SU-DHL-6 (cell line): ENCODE results near the gene FAAP24.
"Not testable (repeated sequence)": the region's sequence is repeated elsewhere in the genome, so short reads cannot be mapped to it uniquely, and the experiment has no call there.

Experiments
- H2AFZ ChIP-seq: fragments of 200-600 bp; sonication (generic); 2 replicates; pipeline ENCODE4 v1.6.1; 2014; ENCODE audit warnings: low read depth, mild to moderate bottlenecking, moderate library complexity, mixed read lengths, antibody characterized with exemption, low read length; ENCODE audit not compliant: severe bottlenecking
- H3F3A ChIP-seq: fragments of 200-600 bp; shearing (Covaris generic); 2 replicates; pipeline ENCODE4 v1.6.0; 2016; ENCODE audit warnings: antibody characterized with exemption, mild to moderate bottlenecking; ENCODE audit not compliant: insufficient read depth
- H3K27ac ChIP-seq: fragments of 200-600 bp; sonication (generic); 2 replicates; pipeline ENCODE4 v1.5.1; 2016; ENCODE audit warnings: low read depth, mild to moderate bottlenecking, low read length, moderate library complexity, mixed read lengths
- H3K27me3 ChIP-seq: fragments of 200-600 bp; sonication (generic), shearing (Covaris generic); 2 replicates; pipeline ENCODE4 v1.6.0; 2014; ENCODE audit warnings: mild to moderate bottlenecking, low read length
- H3K36me3 ChIP-seq: fragments of 200-600 bp; sonication (generic); 2 replicates; pipeline ENCODE4 v1.6.1; 2014; ENCODE audit warnings: mild to moderate bottlenecking, low read length, mixed read lengths
- H3K4me2 ChIP-seq: fragments of 300-600, 200-600 bp; shearing (Covaris generic), sonication (generic); 2 replicates; pipeline ENCODE4 v1.6.0; 2014; ENCODE audit warnings: low read length, low read depth, mild to moderate bottlenecking; ENCODE audit not compliant: poor library complexity, severe bottlenecking
- H3K4me3 ChIP-seq: fragments of 200-600 bp; sonication (generic); 2 replicates; pipeline ENCODE4 v1.5.1; 2014; ENCODE audit warnings: antibody characterized with exemption, low read length, mild to moderate bottlenecking, mixed read lengths; ENCODE audit not compliant: insufficient read depth, poor library complexity, severe bottlenecking
- H3K79me2 ChIP-seq: fragments of 200-600 bp; sonication (generic); 2 replicates; pipeline ENCODE4 v1.6.1; 2014; ENCODE audit warnings: mild to moderate bottlenecking, low read length, moderate library complexity; ENCODE audit not compliant: insufficient read depth
- H3K9ac ChIP-seq: fragments of 200-600 bp; sonication (generic); 2 replicates; pipeline ENCODE4 v1.7.0; 2014; ENCODE audit warnings: mild to moderate bottlenecking, low read length
- H3K9me2 ChIP-seq: fragments of 200-600 bp; sonication (generic); replicated peaks from 2 replicates; pipeline ENCODE4 v1.6.1; 2014; ENCODE audit warnings: low read length; ENCODE audit not compliant: insufficient read depth
- H3K9me3 ChIP-seq: fragments of 200-600 bp; sonication (generic); 2 replicates; pipeline ENCODE4 v1.6.1; 2014; ENCODE audit warnings: low read length, mixed read lengths; ENCODE audit not compliant: insufficient read depth
- H4K20me1 ChIP-seq: fragments of 200-600 bp; sonication (generic); 2 replicates; pipeline ENCODE4 v1.6.1; 2014; ENCODE audit warnings: low read depth, mild to moderate bottlenecking, antibody characterized with exemption, low read length, moderate library complexity, mixed read lengths
- EZH2phosphoT487 ChIP-seq: fragments of 200-600 bp; sonication (generic), shearing (Covaris generic); conservative IDR thresholded peaks from 2 replicates; pipeline ENCODE4 v1.6.1; 2018; ENCODE audit warnings: mild to moderate bottlenecking, antibody characterized with exemption, low read length, moderate library complexity, mixed read lengths
- TF ChIP-seq, protein P1 (sequence below): fragments of 200-600 bp; sonication (generic); IDR thresholded peaks from one replicate; pipeline ENCODE4 v1.5.1; 2017; ENCODE audit warnings: antibody characterized with exemption, mild to moderate bottlenecking, low read length, moderate library complexity; ENCODE audit not compliant: insufficient read depth, poor library complexity, severe bottlenecking

The FAAP24 gene

DNA sequence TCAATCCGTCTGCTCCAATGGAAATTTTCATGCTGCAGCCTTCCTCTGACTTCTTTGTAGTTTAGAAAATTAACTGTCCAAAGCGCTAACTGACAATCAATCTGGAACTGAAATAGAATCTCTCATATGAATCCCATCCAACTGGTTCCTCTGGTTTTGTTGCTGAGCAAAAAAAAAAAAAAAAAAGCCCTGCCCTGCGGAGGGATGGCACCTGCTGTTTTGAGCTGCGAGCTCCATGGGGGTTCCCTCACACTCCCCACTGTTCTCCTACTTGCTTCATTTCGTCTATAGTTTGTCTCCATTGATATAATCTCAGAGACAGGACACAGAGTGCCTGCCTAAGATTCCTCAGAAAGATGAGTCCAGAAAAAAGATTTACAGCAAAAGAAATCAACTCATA is 33.4 kb downstream of the FAAP24 start:
- H3K9ac ChIP-seq, result no peak overlapping the region
- no peaks in the 10 kb centered on the region for H3K79me2 ChIP-seq
- H3K9me3 ChIP-seq, result no peaks in the 10 kb centered on the region
- no peak overlapping the region for H3K4me2 ChIP-seq
- H3F3A ChIP-seq, result no peaks in the 10 kb centered on the region
- H3K27me3 ChIP-seq, result no peaks in the 10 kb centered on the region
- H3K4me3 ChIP-seq, result no peak overlapping the region
- TF ChIP-seq, protein P1, sequence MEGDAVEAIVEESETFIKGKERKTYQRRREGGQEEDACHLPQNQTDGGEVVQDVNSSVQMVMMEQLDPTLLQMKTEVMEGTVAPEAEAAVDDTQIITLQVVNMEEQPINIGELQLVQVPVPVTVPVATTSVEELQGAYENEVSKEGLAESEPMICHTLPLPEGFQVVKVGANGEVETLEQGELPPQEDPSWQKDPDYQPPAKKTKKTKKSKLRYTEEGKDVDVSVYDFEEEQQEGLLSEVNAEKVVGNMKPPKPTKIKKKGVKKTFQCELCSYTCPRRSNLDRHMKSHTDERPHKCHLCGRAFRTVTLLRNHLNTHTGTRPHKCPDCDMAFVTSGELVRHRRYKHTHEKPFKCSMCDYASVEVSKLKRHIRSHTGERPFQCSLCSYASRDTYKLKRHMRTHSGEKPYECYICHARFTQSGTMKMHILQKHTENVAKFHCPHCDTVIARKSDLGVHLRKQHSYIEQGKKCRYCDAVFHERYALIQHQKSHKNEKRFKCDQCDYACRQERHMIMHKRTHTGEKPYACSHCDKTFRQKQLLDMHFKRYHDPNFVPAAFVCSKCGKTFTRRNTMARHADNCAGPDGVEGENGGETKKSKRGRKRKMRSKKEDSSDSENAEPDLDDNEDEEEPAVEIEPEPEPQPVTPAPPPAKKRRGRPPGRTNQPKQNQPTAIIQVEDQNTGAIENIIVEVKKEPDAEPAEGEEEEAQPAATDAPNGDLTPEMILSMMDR, result no peak
- TF ChIP-seq EZH2phosphoT487, result no peak
- H4K20me1 ChIP-seq, result no peaks in the 10 kb centered on the region
- H2AFZ ChIP-seq, result no peak overlapping the region
- no peaks in the 10 kb centered on the region for H3K9me2 ChIP-seq
- no peak overlapping the region for H3K27ac ChIP-seq
- H3K36me3 ChIP-seq, result no peaks in the 10 kb centered on the region

DNA sequence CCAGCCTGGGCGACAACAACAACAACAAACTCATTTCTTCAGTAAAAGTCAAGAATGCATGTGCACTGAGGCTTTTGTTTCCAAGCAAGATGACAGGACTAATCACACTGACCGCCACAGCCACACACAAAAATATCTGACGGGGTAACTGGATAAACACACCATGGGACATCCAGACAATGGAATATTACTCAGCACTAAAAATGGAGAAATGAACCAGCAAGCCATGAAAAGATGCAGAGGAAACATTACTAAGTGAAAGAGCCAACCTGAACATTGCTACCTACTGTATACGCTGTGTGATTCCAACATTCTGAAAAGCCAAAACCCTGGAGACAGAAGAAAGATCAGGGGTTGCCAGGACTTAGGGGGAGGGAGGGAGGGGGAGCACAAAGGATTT is 36.7 kb downstream of the FAAP24 start:
- no peaks in the 10 kb centered on the region for H3K79me2 ChIP-seq
- no peak for TF ChIP-seq EZH2phosphoT487
- TF ChIP-seq, protein P1, result no peak
- no peak overlapping the region for H3K4me3 ChIP-seq
- no peaks in the 10 kb centered on the region for H3K9me2 ChIP-seq
- no peak overlapping the region for H2AFZ ChIP-seq
- H4K20me1 ChIP-seq, result no peaks in the 10 kb centered on the region
- H3F3A ChIP-seq, result no peaks in the 10 kb centered on the region
- no peaks in the 10 kb centered on the region for H3K36me3 ChIP-seq
- no peaks in the 10 kb centered on the region for H3K27me3 ChIP-seq
- no peak overlapping the region for H3K27ac ChIP-seq
- H3K9ac ChIP-seq, result no peak overlapping the region
- H3K4me2 ChIP-seq, result no peak overlapping the region
- no peaks in the 10 kb centered on the region for H3K9me3 ChIP-seq

DNA sequence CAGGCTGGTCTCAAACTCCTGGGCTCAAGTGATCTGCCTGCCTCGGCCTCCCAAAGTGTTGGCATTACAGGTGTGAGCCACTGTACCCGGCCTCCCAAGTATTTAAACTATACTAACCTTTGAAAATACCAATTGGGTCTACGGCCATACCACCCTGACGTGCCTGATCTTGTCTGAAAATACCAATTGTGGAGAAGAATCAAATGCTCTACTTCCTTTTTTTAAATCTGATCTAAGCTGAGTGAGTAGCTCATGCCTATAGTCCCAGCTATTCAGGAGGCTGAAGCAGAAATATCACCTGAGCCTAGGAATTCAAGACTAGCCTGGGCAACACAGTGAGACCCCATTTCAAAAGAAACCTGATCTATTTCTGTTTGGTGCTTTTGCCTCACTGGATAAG is 38.8 kb downstream of the FAAP24 start:
- not testable (repeated sequence) for H3K9me2 ChIP-seq, H3K27me3 ChIP-seq, H3K9me3 ChIP-seq, H3K79me2 ChIP-seq, H4K20me1 ChIP-seq, H3K4me3 ChIP-seq, H2AFZ ChIP-seq, H3F3A ChIP-seq, H3K9ac ChIP-seq, H3K27ac ChIP-seq, H3K4me2 ChIP-seq, H3K36me3 ChIP-seq

DNA sequence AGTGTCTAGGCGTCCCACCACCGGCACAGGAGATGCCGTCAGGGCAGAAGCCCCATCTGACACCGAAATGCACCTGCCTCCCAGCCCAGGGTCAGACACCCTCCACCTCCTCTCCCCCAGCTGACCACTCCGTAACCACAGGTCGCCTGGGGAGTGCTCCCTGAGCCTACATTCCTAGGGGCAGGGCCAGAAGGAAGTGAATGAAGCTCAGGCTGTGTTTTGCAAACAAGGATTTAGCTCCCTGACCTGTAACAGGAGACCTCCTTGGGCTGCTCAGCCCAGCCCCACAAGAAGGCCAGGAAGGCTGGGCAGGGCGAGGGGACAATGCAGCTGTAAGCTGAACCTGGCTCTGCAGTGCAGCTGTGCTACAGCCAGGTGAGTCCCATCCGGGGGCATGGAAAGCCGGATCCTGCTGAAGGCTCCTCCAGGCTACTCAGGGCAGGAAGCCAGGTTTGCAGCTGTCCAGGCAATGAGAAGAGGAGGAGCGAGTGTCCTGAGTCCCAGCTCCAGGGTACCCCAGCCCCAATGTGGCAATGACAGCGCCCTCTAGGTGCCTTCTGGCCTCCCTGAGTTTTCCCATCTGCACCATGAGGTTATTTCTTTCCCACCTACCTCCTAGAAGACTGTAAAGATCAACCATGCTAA is 50.6 kb downstream of the FAAP24 start:
- no peak overlapping the region for H2AFZ ChIP-seq
- TF ChIP-seq, protein P1, result no peak
- TF ChIP-seq EZH2phosphoT487, result no peak
- no peaks in the 10 kb centered on the region for H3K9me2 ChIP-seq
- no peaks in the 10 kb centered on the region for H3K27me3 ChIP-seq
- H3F3A ChIP-seq, result no peaks in the 10 kb centered on the region
- H4K20me1 ChIP-seq, result no peaks in the 10 kb centered on the region
- no peaks in the 10 kb centered on the region for H3K9me3 ChIP-seq
- no peak overlapping the region for H3K27ac ChIP-seq
- H3K4me3 ChIP-seq, result no peak overlapping the region
- H3K9ac ChIP-seq, result no peak overlapping the region
- no peak overlapping the region for H3K4me2 ChIP-seq
- H3K36me3 ChIP-seq, result no peaks in the 10 kb centered on the region
- H3K79me2 ChIP-seq, result no peaks in the 10 kb centered on the region
